PFSK-1 (cell line): ENCODE measurements around the gene SETD1A.

Source experiments
- FOXP2 ChIP-seq: optimal IDR thresholded peaks from 2 replicates; pipeline ENCODE3; 2011; ENCODE audit warnings: borderline replicate concordance, control low read depth, inconsistent platforms; ENCODE audit not compliant: insufficient read depth; ENCODE audit errors: extremely low read length, extremely low read depth
- POLR2AphosphoS5 ChIP-seq: IDR thresholded peaks from 2 replicates; pipeline ENCODE4 v1.6.1; 2012; ENCODE audit warnings: low read depth, mild to moderate bottlenecking, control low read depth, low read length, moderate library complexity
- SIN3A ChIP-seq: IDR thresholded peaks from 2 replicates; pipeline ENCODE4 v1.6.1; 2012; ENCODE audit warnings: mild to moderate bottlenecking, low read length, moderate library complexity, borderline replicate concordance; ENCODE audit not compliant: insufficient read depth

- TF ChIP-seq FOXP2, result no peak
- no peak for TF ChIP-seq SIN3A
- TF ChIP-seq POLR2AphosphoS5, result no peak
These were observed 47.0 kb upstream of the SETD1A start for GRCh38 chr16:30910427-30911029.
